Endothelial cell of umbilical vein (primary cell): ENCODE measurements around the gene YPEL5.
A peak's percentile ranks its signal among the peaks of the same experiment; 100 is the strongest.

Experiments
- EZH2 ChIP-seq: IDR thresholded peaks from 2 replicates; pipeline ENCODE4 v1.6.1; 2012; ENCODE audit warnings: borderline replicate concordance, low read depth, mild to moderate bottlenecking, moderate library complexity, low read length, inconsistent platforms; ENCODE audit not compliant: severe bottlenecking
- FOS ChIP-seq: IDR thresholded peaks from 2 replicates; pipeline ENCODE4 v1.6.1; 2011; ENCODE audit warnings: mild to moderate bottlenecking, low read length, moderate library complexity, borderline replicate concordance; ENCODE audit not compliant: insufficient read depth
- MYC ChIP-seq: IDR thresholded peaks from one replicate; pipeline ENCODE4 v1.6.1; 2011; ENCODE audit warnings: mild to moderate bottlenecking, low read depth, low read length
- POLR2A ChIP-seq: IDR thresholded peaks from 2 replicates; pipeline ENCODE4 v1.6.1; 2012; ENCODE audit warnings: low read depth, mild to moderate bottlenecking, control low read depth, low read length
- POLR2AphosphoS5 ChIP-seq: IDR thresholded peaks from 2 replicates; pipeline ENCODE4 v1.6.1; 2012; ENCODE audit warnings: low read depth, mild to moderate bottlenecking, control low read depth, low read length, moderate library complexity; ENCODE audit not compliant: insufficient read depth
- TF ChIP-seq, protein P1 (sequence below), 2 donors: IDR thresholded peaks; 1 replicate in 1 of 2; 2 replicates in 1 of 2; pipeline ENCODE4 v1.5.1; 2011; ENCODE audit warnings: low read length in 2 of 2, mild to moderate bottlenecking in 2 of 2, moderate library complexity in 2 of 2, control low read depth in 1 of 2, inconsistent platforms in 1 of 2, low read depth in 1 of 2; ENCODE audit not compliant: insufficient read depth in 1 of 2; ENCODE audit errors: extremely low read depth in 1 of 2
- TF ChIP-seq, protein P2 (sequence below): IDR thresholded peaks from 2 replicates; pipeline ENCODE4 v1.6.1; 2011; ENCODE audit not compliant: insufficient read depth, insufficient read length

DNA sequence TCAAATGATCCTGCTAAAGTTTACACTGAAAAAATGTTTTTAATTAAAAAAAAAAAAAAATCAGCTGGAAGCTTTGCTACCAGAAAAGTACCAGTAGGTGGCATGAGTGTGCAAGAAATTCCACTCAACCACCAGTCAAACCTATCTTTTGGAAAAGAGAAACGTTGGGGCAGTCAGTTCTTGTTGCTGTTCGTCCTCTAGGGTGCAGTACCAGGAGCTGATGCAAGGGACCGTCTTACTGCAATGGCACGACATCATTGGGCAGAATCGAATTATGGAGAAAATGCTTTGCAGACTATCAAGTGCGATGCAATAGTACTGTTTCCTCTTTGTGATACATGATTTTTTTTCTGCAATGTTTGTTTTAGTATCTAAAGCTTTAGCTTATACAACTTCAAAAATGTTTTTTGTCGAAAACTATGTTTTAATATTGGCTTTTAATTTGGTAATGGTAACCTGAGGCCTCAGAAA, 18.3 kb downstream of the YPEL5 start:
- TF ChIP-seq, protein P1, sequence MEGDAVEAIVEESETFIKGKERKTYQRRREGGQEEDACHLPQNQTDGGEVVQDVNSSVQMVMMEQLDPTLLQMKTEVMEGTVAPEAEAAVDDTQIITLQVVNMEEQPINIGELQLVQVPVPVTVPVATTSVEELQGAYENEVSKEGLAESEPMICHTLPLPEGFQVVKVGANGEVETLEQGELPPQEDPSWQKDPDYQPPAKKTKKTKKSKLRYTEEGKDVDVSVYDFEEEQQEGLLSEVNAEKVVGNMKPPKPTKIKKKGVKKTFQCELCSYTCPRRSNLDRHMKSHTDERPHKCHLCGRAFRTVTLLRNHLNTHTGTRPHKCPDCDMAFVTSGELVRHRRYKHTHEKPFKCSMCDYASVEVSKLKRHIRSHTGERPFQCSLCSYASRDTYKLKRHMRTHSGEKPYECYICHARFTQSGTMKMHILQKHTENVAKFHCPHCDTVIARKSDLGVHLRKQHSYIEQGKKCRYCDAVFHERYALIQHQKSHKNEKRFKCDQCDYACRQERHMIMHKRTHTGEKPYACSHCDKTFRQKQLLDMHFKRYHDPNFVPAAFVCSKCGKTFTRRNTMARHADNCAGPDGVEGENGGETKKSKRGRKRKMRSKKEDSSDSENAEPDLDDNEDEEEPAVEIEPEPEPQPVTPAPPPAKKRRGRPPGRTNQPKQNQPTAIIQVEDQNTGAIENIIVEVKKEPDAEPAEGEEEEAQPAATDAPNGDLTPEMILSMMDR (IDR thresholded peaks at IDR 0.05; ENCODE audit: extremely low read depth in 1 of 2, insufficient read depth in 1 of 2, low read depth in 1 of 2, low read length in 2 of 2), result peak; percentile 75 to 82
- TF ChIP-seq POLR2A, result no peak
- TF ChIP-seq EZH2, result no peak
- TF ChIP-seq POLR2AphosphoS5, result no peak
- TF ChIP-seq FOS, result no peak
- TF ChIP-seq, protein P2, sequence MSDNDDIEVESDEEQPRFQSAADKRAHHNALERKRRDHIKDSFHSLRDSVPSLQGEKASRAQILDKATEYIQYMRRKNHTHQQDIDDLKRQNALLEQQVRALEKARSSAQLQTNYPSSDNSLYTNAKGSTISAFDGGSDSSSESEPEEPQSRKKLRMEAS, result no peak
- TF ChIP-seq MYC, result no peak
